Sigmoid colon (tissue), 7 donors: Measurements from ENCODE around the gene LYPD1. TPM values are rescaled to one million over a fixed set of nuclear protein-coding genes. Genes with fewer than 3 reads are reported as not detected.

Experiments
- DNase-seq: peaks from one replicate; pipeline ENCODE4 v3.0.0-alpha.2; 2019
- H3K27ac ChIP-seq, 4 donors: fragments of 200-600 bp; sonication (generic); one replicate each; pipeline ENCODE4 v1.5.1; 2016 to 2019; ENCODE audit warnings: mild to moderate bottlenecking in 1 of 4
- H3K27me3 ChIP-seq, 3 donors: fragments of 200-600 bp; sonication (generic); one replicate each; pipeline ENCODE4 v1.5.1; 2019; ENCODE audit warnings: mild to moderate bottlenecking in 1 of 3
- H3K36me3 ChIP-seq, 4 donors: fragments of 200-600 bp; sonication (generic); one replicate each; pipeline ENCODE4 v1.5.1; 2016 to 2019
- H3K4me1 ChIP-seq, 4 donors: fragments of 200-600 bp; sonication (generic); one replicate each; pipeline ENCODE4 v1.5.1; 2017 to 2019
- H3K4me3 ChIP-seq, 4 donors: fragments of 200-600 bp; sonication (generic); one replicate each; pipeline ENCODE4 v1.5.1; 2017 to 2019; ENCODE audit warnings: mild to moderate bottlenecking in 2 of 4, moderate library complexity in 1 of 4
- H3K9me3 ChIP-seq, 4 donors: fragments of 200-600 bp in 3 of 4; sonication (generic) in 3 of 4; one replicate each; pipeline versions ENCODE4 v1.5.1 to v1.6.1; 2013 to 2019
- CTCF ChIP-seq, 4 experiments: fragments of 450-650 bp in 3 of 4; fragments of 200-600 bp in 1 of 4; IDR thresholded peaks; one replicate each; pipeline ENCODE4 v1.5.1; 2016 to 2019; ENCODE audit warnings: antibody characterized with exemption in 4 of 4, mild to moderate bottlenecking in 3 of 4, moderate library complexity in 2 of 4
- EP300 ChIP-seq, 4 donors: sonication (generic); formaldehyde crosslinking; IDR thresholded peaks; one replicate each; pipeline ENCODE4 v1.6.1; 2017; ENCODE audit warnings: antibody characterized with exemption in 4 of 4
- POLR2A ChIP-seq, 2 donors: fragments of 450-650 bp; IDR thresholded peaks; one replicate each; pipeline ENCODE4 v1.6.1; 2016; ENCODE audit warnings: antibody characterized with exemption in 2 of 2, mild to moderate bottlenecking in 2 of 2, moderate library complexity in 2 of 2
- POLR2AphosphoS5 ChIP-seq, 4 donors: sonication (generic); formaldehyde crosslinking; IDR thresholded peaks; one replicate each; pipeline ENCODE4 v1.6.1; 2017; ENCODE audit warnings: antibody characterized with exemption in 4 of 4
- WGBS, 2 donors: extraction: QIAGEN DNeasy Blood & Tissue Kit; methylation state at CpG; one replicate each; pipeline ENCODE4 v1.1.7; 2013; 5-methylcytosine and 5-hydroxymethylcytosine counted together
- intact Hi-C: fragments of 100-400 bp; cut with DNase I; formaldehyde crosslinking; loops from one replicate; pipeline ENCODE4 v1.15.1; 2023
- polyA plus RNA-seq, 3 donors: library from polyadenylated mRNA; stranded (reverse); fragments of 200-250 nt; gene quantifications; one replicate each; pipeline ENCODE4 v1.2.3, GENCODE V29; 2013
- total RNA-seq, 4 donors: library from RNA; depleted of rRNA; stranded (reverse); fragments of >200 nt; gene quantifications; one replicate each; pipeline ENCODE4 v1.1.0, GENCODE V29; 2016
- donor health status: healthy with polysubstance abuse.
- donor health status: Bipolar disorder and iron deficiency.
- donor health status: healthy.

LYPD1 gene
- total and polyA plus RNA-seq, 7 donors, result 0.82 to 8.0 (median 2.6) TPM; not detected in 1

- WGBS, 2 donors, result 24 to 56% methylated on average over 6 of the region's 6 CpGs
- no peaks in the 10 kb centered on the region for H3K36me3 ChIP-seq
- H3K4me1 ChIP-seq, result peaks cover 0 to 30% (median 29%) of the 10 kb centered on the region in 4 donors
- no peak overlapping the region for H3K4me3 ChIP-seq
- TF ChIP-seq EP300 (IDR thresholded peaks at IDR 0.05) (no peak), POLR2AphosphoS5 (IDR thresholded peaks at IDR 0.05) (peak in 3 of 4 donors; percentile 12 to 60 (median 44)), POLR2A (IDR thresholded peaks at IDR 0.05) (no peak)
- no peaks in the 10 kb centered on the region for H3K9me3 ChIP-seq
- no peaks in the 10 kb centered on the region for H3K27me3 ChIP-seq
- H3K27ac ChIP-seq, result peak overlapping the region in 3 of 4 donors; percentile 22 to 58 (median 26)
- DNase-seq, result no peak
- intact Hi-C loops, result no loop called here
Measured at GRCh38 chr2:132632000-132632649, 37.9 kb downstream of the LYPD1 start.

- TF ChIP-seq EP300 (IDR thresholded peaks at IDR 0.05), result no peak
- TF ChIP-seq CTCF (IDR thresholded peaks at IDR 0.05), result no peak
- no peak for TF ChIP-seq POLR2A (IDR thresholded peaks at IDR 0.05)
- no peak for TF ChIP-seq POLR2AphosphoS5 (IDR thresholded peaks at IDR 0.05)
- WGBS, 2 donors, result 82 to 83% methylated on average over 3 of the region's 3 CpGs
- H3K4me1 ChIP-seq, result peaks cover 0 to 14% (median 11%) of the 10 kb centered on the region in 4 donors
- no peak for DNase-seq
- no peak overlapping the region for H3K27ac ChIP-seq
- H3K4me3 ChIP-seq, result no peak overlapping the region
- intact Hi-C loops, result no loop called here
- no peaks in the 10 kb centered on the region for H3K36me3 ChIP-seq
- H3K27me3 ChIP-seq, result no peaks in the 10 kb centered on the region
- no peaks in the 10 kb centered on the region for H3K9me3 ChIP-seq
Measured at GRCh38 chr2:132627536-132627935, 42.5 kb downstream of the LYPD1 start.

- Histone ChIP-seq H3K9me3 (no peaks in the 10 kb centered on the region), H3K4me3 (no peak overlapping the region), H3K4me1 (no peaks in the 10 kb centered on the region), H3K36me3 (no peaks in the 10 kb centered on the region), H3K27me3 (no peaks in the 10 kb centered on the region), H3K27ac (no peak overlapping the region)
- no peak for TF ChIP-seq POLR2A (IDR thresholded peaks at IDR 0.05)
- TF ChIP-seq EP300 (IDR thresholded peaks at IDR 0.05), result no peak
- no peak for TF ChIP-seq POLR2AphosphoS5 (IDR thresholded peaks at IDR 0.05)
- TF ChIP-seq CTCF (IDR thresholded peaks at IDR 0.05), result no peak
- intact Hi-C loops, result no loop called here
- WGBS, 2 donors, result 75 to 78% methylated on average over 9 of the region's 9 CpGs
- DNase-seq, result no peak
Measured at GRCh38 chr2:132623096-132623839, 46.7 kb downstream of the LYPD1 start.

GRCh38 chr2:132621131-132621875 lies 48.7 kb downstream of the LYPD1 start:
- Histone ChIP-seq H3K27ac (no peak overlapping the region), H3K9me3 (no peaks in the 10 kb centered on the region), H3K4me1 (peaks cover 0 to 12% (median 2%) of the 10 kb centered on the region in 4 donors), H3K4me3 (no peak overlapping the region), H3K36me3 (no peaks in the 10 kb centered on the region), H3K27me3 (no peaks in the 10 kb centered on the region)
- 52 to 74% methylated on average over 8 of the region's 8 CpGs for WGBS, 2 donors
- no peak for DNase-seq
- TF ChIP-seq EP300 (IDR thresholded peaks at IDR 0.05) (no peak), CTCF (IDR thresholded peaks at IDR 0.05) (no peak), POLR2AphosphoS5 (IDR thresholded peaks at IDR 0.05) (no peak), POLR2A (IDR thresholded peaks at IDR 0.05) (no peak)
- intact Hi-C loops, result no loop called here

GRCh38 chr2:132620115-132620514 lies 49.9 kb downstream of the LYPD1 start:
- intact Hi-C loops, result no loop called here
- no peaks in the 10 kb centered on the region for H3K36me3 ChIP-seq
- H3K27me3 ChIP-seq, result no peaks in the 10 kb centered on the region
- WGBS, 2 donors, result 78 to 82% methylated on average over 2 of the region's 2 CpGs
- TF ChIP-seq POLR2AphosphoS5 (IDR thresholded peaks at IDR 0.05) (no peak), CTCF (IDR thresholded peaks at IDR 0.05) (no peak), EP300 (IDR thresholded peaks at IDR 0.05) (no peak), POLR2A (IDR thresholded peaks at IDR 0.05) (no peak)
- peaks cover 0 to 16% (median 2%) of the 10 kb centered on the region in 4 donors for H3K4me1 ChIP-seq
- H3K27ac ChIP-seq, result no peak overlapping the region
- H3K4me3 ChIP-seq, result no peak overlapping the region
- H3K9me3 ChIP-seq, result no peaks in the 10 kb centered on the region
- no peak for DNase-seq
